GM19463 (cell line): ENCODE data around the gene EIPR1.
"Not testable (repeated sequence)": the region's sequence is repeated elsewhere in the genome, so short reads cannot be mapped to it uniquely, and the experiment has no call there.

Source experiments
- ATAC-seq: cut with Tn5 transposase; IDR thresholded peaks from one replicate; pipeline ENCODE4 v1.9.1; 2021; ENCODE audit warnings: mild to moderate bottlenecking, moderate library complexity; ENCODE audit not compliant: unreplicated experiment

Gene EIPR1

DNA sequence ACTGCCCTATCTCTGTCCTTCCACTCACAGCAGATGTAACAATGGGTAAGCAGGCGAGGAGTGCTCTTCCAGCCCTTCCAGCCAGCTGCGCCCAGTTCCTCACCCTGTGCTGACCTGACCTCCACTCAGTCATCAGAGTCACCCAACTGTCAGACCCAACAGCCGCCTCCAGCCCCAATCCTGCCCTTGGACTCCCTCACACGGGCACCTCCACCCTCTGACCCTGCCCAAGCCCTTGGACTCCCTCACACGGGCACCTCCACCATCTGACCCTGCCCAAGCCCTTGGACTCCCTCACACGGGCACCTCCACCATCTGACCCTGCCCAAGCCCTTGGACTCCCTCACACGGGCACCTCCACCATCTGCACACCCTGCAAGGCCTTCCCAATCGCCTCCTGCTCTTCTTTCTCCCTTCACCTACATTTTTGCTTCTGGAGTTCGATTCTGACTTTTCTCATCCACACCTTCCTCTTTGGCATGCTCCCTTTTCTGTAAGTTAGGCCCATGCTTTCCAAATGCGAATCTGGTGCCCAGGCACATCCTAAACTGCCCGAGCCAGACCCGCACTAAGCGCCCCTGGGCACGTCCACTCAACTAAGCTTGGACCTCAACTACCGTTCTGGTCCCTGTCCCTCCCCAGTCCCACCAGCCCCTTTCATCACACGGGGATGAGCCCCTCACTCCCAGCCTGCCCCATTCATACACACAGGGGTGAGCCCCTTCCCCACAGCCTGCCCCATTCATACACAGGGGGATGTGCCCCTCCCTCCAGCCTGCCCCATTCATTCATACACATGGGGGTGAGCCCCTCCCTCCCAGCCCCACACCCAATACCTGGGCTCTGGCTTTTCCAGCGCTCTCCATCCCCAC is 15.9 kb downstream of the EIPR1 start:
- ATAC-seq, result peak; percentile 29

DNA sequence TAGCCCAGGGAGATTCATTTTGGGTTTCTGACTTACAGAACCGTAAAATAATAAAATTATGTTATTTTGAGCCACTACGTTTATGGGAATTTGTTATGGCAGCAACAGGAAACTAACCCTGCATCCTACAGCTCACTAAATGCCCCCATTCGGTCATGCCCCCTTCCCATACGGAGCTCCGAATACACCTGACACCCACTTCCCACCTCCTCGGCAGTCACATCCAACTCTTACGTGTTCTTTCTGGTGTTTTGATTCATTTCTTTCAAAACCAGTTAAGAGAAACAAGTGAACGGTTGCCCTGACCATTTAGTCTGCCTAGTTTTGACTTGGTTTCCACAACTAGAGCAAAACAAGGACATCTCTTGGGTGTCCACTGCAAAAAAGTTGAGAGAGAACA is 19.7 kb downstream of the EIPR1 start:
- ATAC-seq, result no peak

DNA sequence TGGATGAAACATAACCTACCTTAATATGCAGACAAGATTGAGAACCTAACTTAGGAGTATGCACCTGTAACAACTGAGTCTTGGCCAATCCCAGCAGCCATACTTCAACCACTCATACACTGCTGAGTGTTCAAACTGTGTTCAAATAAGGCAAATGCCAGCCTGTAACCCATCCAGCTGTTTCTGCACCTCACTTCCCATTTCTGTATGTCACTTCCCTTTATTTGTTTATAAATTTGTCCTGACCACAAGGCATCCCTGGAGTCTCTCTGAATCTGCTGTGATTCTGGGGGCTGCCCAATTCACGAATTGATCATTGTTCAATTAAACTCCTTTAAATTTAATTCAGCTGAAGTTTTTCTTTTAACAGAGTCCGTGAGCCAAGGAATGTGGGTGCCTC is 20.2 kb downstream of the EIPR1 start:
- ATAC-seq, result not testable (repeated sequence)

DNA sequence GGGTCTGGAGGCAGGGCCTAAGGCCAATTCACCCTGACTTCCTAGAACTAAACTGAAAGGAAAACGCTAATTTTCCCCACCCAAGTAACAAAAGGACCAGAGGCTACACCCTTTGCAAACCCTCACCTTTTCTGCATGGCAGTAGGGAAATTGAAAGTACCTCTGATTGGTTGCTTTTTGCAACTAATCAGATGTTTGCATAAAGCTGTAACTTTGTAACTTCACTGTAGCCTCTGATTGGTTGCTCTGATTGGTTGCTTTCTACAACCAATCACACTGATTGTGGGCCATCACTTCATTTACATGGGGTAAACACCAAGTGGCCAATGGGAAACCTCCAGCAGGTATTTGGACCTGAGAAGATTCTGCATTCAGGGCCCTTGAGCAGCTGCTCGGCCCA is 20.8 kb downstream of the EIPR1 start:
- ATAC-seq, result no peak

DNA sequence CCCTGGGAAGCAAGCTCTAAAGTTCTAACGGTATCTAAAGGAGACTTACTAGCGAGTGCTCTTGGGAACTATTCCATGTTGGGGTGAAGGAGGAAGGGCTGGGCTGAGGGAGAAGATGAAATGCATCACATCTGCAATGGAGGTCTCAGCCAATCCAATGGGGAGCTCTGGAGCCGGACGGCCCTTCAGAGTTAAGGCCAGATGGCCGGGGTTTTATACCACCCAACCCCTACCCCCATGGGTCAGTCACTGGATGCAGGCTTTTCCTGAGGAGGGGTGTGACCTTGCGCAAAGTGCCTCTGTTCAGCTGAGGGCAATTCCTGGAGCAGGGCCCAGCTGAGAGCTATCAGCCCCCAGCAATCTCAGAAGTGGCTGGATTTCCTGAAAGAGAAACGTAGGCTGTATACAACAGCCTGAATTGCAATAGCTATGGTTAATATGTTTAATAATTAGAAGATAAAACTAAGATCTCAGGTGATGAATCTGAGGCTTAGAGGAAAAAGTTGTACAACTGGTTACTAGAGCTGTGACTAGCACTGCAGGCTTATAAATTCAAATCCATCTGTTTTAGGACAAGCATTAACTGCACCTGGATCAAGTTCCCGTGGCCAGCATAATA is 21.6 kb downstream of the EIPR1 start:
- ATAC-seq, result no peak

DNA sequence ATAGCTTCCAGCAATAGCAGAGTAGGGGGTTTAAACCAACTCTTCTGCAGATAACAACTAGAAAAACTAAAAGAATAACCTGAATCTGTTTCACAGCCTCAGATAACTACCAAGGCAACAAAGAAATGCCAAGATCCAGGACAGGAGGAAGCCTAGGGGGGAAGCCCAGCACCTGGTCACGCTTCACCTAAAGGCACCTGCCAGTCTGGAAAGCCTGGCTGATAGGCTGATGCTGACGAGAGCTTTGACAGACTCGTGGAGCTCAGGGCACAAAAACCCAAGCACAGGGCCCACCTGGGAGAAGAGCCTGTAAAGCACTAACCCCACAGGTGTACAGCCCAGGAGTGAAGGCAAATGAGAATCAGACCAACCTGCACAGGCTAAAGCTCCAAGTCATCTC is 22.6 kb downstream of the EIPR1 start:
- no peak for ATAC-seq

DNA sequence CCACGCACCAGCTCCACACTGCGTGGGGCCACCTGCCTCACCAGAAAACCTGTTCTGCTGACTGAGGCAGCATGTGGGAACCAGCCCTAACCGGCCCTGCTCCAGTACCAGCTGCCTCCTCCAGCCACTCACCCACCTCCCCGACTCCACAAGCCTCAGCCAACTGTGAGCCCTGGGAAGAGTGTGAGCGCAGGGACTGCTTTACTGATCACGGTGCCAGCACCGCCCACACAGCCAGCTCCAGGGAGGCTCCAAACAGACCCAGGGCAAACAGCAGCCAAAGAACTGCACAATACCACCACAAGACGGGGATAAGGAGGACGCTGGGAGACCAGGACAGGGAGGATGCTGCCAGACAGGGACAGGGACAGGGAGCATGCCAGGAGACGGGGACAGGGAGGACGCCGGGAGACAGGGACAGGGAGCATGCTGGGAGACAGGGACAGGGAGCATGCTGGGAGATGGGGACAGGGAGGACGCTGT is 28.4 kb downstream of the EIPR1 start:
- ATAC-seq, result no peak

DNA sequence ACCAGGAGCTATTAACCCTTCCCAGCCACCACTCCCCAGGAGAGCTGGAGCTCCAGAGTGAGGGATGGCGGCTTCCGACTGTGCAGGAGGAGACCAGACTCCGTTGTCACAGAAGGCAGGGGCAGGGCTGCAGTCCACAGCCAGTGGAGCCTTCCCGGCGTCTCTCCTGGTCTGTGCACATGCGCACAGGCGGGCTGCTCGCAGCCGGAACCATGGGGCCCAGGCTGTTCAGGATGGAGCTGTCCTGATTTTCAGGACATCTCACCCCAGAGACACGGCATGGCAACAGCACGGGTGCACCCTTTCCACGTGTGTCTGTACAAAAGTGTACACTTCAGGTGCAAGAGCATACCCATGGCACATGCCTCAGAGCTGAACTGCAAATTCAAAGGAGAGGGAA is 28.9 kb downstream of the EIPR1 start:
- no peak for ATAC-seq

DNA sequence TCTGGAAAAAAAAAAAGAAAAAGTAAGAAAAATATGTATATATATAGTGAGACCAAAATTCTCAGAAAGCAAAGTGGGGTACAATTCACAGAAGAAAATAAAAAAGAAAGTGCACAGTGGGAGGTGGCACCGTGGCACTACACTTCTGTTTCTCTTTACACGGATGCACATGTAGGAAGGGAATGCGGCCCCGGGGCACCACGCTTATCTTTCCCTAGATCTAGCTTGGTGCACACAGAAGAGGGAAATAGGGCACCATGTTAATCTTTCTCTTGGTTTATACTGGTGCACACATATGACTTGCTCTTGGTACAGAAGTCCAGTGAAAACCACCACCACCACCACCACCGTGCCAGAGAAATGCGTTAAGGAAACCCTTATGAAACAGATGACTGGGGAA is 32.0 kb downstream of the EIPR1 start:
- ATAC-seq, result no peak

DNA sequence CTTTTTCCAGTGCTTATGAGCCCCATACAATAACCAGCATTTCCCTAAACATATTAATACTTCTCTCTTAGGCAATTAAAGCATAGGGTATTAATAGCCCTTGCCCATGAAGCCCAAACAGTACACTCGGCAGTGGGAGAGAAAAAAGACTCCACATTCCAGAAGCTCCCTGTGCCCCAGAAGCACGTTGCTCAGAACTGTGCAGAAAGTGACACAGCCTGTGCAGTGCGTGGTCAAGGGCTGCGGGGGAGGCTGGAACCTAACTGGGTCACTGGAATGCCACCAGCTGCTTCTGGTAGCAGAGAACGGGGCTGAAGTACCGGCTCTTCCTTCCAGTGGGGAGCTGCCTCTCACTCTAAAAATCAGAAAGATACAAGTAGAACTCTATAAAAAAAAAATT is 32.7 kb downstream of the EIPR1 start:
- no peak for ATAC-seq

DNA sequence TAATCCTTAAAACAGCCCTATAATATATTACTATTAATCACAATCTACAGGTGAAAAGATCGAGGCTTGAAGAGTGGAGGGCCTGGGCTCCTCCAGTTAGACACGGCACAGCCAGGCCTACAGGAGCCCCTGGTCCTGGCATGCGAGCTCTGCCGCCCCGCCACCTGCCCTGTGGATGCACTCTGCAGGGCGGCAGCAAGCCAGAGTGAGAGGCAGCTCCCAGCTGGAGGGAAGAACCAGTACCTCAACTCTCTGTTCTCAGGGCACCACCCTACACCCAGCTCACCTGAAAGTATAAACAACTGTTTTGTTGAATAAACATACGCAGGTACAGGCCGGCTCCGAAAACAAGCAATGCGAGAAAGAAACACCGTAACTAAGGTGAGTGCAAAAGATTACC is 34.6 kb downstream of the EIPR1 start:
- no peak for ATAC-seq

DNA sequence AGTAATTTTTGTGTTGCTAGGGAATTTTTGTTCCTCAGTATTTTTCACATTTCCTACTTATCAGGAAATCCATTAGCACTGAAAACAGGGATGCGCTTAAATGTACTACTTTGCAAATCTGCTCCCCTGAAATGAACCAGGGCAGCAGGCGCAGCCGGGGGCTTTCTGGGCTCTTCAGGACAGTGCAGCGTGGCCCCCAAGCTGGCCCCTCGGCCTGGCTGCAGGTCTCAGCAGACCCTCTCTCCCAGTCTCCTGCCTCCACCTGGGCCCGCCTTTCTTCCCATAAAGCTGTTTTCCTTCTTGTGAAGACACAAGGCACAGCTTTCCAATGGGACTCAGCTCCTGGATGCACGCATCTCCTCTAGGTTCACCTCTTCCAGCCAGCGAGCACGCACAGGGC is 35.3 kb downstream of the EIPR1 start:
- ATAC-seq, result no peak

DNA sequence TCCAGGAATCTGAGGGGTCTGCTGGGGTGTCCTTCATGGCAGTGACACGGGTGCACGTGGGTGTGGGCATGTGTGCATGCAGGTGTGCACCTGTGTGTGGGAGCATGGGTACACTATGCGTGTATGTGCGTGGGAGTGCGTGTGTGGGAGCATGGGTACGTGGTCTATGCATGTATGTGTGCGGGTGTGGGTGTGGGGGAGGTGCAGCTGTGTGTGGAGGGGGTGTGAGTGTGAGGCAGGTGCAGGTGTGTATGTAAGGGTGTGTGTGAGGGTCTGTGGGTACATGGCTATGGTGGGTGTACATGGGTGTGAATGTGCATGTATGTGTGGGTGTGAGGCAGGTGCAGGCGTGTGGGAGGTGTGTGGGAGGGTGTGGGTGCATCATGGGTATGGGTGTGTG is 36.3 kb downstream of the EIPR1 start:
- ATAC-seq, result no peak

DNA sequence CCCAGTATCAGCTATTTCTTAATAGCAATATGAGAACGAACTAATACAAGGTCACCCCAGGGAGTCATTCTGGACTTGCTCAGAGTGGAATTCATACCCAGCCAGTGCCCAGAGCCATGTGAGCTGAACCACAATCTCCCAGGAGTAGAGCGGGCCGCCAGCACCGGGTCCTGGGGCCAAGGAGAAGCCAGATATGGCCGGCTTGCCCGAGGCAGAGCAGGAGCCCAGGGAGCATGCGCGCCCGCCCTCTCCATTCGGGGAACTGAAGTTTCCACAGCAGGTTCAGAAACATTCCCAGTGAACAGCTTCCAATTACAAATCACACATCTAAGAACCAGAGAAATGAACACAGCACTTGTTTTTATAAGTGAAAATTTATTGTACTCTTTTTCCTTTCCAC is 37.5 kb downstream of the EIPR1 start:
- no peak for ATAC-seq

DNA sequence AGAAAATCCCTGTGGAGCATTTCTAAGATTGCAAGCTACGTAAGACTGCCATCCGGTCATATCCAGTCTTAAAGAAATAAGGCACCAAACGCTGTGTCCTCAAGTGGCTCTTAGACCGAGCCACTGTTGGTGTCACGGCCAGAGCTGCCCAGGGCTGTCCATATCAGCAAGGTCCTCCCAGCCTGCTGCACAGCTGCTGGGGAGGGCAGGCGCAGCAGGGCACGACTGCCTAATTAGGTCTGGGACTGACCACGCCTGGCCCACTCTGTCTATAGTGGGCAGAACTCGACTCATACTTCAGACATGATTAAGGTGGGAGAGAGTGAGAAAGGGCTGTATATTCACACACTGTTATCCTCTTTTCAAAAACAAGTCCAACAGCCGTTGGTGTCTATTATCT is 39.3 kb downstream of the EIPR1 start:
- ATAC-seq, result no peak

DNA sequence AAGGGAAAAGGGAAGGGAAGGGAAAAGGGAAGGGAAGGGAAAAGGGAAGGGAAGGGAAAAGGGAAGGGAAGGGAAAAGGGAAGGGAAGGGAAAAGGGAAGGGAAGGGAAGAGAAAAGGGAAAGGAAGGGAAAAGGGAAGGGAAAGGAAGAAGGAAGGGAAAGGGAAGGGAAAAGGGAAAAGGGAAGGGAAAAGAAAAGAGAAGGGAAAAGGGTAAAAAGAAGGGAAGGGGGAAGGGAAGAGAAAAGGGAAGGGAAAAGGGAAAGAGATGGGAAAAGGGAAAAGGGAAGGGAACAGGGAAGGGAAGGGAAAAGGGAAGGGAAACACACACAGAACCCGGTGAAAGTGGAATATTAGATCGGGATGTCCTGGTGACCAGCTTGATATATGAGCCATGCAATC is 40.8 kb downstream of the EIPR1 start:
- ATAC-seq, result no peak

DNA sequence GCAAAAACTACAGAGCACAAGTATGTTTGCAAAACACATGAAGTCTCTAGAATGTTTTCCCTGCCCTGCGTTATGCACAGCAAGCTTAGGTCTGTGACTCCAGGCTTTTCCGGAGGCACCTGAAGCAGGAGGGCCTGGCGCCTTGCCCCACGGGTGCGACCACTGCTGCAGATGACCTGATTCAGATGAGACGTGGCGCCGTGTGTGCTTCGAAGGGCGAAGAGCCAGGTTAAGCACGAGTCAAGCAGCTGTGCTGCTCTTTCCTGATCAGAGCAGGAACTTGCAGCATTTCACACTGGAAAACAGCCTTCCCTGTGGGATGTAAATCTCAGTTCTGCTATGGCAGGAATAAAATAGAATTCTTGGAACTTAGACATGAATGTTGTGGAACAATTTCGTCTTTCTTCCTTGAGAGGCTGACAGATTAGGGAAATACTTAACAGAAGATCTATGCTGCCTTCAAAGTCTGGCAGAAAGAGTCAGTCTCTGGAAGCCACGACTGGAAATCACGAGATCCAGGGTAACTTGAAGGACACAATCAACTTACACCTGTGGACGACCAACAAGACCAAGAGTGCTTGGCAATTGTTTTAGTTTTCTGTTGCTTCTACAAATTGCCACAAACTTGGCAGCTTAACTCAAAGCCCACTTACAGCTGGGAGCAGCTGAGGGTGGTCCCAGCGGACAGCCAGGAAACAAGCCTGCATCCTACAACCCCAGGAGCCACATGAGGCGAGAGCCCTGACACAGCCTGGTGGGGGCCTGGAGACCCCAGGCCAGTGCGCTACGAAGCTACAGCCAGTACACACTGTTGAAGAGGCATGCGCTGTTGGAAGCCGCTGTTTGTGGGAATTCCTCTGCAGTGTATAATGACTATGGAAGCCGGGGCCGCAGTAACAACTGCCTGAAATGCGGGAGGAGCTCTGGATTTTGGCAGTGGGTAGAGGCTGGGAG is 42.9 kb downstream of the EIPR1 start:
- no peak for ATAC-seq

DNA sequence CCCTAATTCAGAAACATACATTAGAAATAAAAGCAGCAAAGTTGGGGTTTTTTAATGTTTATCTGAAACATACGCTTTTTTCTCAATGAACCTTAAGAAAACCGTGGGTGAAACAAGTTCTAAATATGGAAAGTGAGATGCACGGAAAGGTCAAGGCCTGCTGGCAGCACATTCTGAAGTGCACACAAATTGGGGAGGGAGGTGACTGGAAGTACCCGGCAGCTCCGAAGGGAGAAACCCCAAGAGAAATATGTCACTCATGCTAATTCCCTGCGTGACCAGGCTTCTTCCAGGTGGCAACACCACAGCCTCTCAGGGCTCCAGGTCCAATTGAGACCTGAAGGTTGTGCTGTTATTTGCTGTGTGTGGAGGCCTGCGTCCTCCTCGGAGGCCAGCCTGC is 45.5 kb downstream of the EIPR1 start:
- ATAC-seq, result no peak

DNA sequence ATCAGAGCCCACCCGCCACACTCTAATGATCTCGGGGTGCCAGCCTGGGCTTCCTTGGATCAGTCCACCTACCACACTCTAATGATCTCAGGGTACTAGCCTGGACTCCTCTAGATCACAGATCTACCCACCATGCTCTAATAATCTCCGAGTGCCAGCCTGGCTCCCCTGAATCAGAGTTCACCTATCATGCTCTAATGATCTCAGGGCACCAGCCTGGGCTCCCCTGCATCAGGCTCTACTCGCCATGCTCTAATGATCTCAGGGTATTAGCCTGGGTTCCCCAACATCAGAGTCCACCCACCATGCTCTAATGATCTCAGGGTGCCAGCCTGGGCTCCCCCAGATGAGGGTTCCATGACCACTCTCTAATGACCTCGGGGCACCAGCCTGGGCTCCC is 48.1 kb downstream of the EIPR1 start:
- no peak for ATAC-seq

DNA sequence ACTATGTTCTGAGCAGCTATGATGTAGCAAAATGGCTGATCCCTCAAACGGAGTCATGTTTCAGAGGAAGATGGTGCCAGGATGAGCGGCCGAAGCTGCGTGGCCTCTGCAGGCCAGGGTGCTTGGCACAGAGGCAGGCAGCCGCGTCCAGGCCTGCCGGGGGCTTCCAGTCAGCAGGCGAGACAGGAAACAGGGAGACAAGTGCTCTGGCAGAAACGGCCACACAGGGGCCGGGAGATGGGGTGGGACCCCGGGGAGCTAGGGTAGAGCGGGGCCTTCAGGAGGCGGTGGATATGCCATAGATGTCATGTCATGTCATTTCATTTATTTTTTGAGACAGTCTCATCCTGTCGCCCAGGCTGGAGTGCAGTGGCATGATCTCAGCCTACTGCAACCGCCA is 50.7 kb downstream of the EIPR1 start:
- ATAC-seq, result no peak

DNA sequence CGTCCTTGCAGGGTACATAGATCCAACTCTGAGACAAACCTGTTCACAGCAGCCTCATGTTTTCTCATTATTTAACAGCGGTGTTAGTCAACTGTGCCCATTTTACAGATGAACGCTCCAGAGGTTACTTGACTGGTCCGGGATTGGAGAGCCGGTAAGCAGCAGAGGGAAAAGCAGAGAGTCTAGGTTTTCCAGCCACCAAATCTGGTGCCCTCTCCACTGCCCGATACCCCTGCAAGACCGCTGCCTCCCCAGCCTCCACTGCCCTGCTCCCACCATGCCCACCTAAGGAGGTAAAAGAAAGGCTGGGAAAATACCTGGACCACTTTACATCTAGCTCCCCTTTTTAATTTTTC is 51.5 kb downstream of the EIPR1 start:
- ATAC-seq, result no peak
